ENCODE results near the gene LAG3. TPM values are rescaled to one million over a fixed set of nuclear protein-coding genes. Genes with fewer than 3 reads are reported as not detected.

Gene LAG3
- total and polyA plus RNA-seq, 10 of the 15 experiments (the other 5 are each of a cell fraction or from before 2014, with no cell fraction given) = 0.52 to 4.2 (median 1.0) TPM; not detected in 1

- TF ChIP-seq IRF3 (IDR thresholded peaks at IDR 0.05) (0 out of 2 replicates have a peak, but pooled peaks have one; percentile 34), SIX5 (IDR thresholded peaks at IDR 0.05; ENCODE audit: low read depth, low read length, severe bottlenecking) (peak; percentile 49), ASH2L (IDR thresholded peaks at IDR 0.05; ENCODE audit: borderline replicate concordance, low read depth) (no peak), IKZF1 (conservative IDR thresholded peaks at IDR 0.05) (peak; percentile 96), NFYB (IDR thresholded peaks at IDR 0.05; ENCODE audit: insufficient read depth, low read depth, low read length) (peak; percentile 68; the same call in 1 of the 2 replicates), CEBPB (IDR thresholded peaks at IDR 0.05; ENCODE audit: borderline replicate concordance in 1 of 2, low read depth in 2 of 2, low read length in 2 of 2) (no peak), ZNF24 (IDR thresholded peaks at IDR 0.05) (no peak), CBFB (IDR thresholded peaks at IDR 0.05; ENCODE audit: low read depth) (peak; percentile 84; the same call in 1 of the 2 replicates), EZH2 (IDR thresholded peaks at IDR 0.05; ENCODE audit: borderline replicate concordance, control insufficient read depth, low read depth, low read length) (no peak), PAX5 (IDR thresholded peaks at IDR 0.05; ENCODE audit: borderline replicate concordance, low read depth, low read length) (peak; percentile 21; the same call in 1 of the 2 replicates), HCFC1 (IDR thresholded peaks at IDR 0.05; ENCODE audit: low read length) (peak; percentile 80), POLR2A (IDR thresholded peaks at IDR 0.05; ENCODE audit: low read depth, low read length) (peak; percentile 93), SP1 (IDR thresholded peaks at IDR 0.05; ENCODE audit: low read depth, low read length) (peak; percentile 53), SPI1 (IDR thresholded peaks at IDR 0.05; ENCODE audit: borderline replicate concordance, insufficient read depth, low read depth, low read length) (peak; percentile 67; the same call in 1 of the 2 replicates), POLR2AphosphoS2 (IDR thresholded peaks at IDR 0.05; ENCODE audit: low read depth, low read length) (peak; percentile 78), ATF7 (IDR thresholded peaks at IDR 0.05; ENCODE audit: low read depth) (peak; percentile 86), BACH1 (IDR thresholded peaks at IDR 0.05; ENCODE audit: borderline replicate concordance) (peak; percentile 79; the same call in 1 of the 2 replicates), POLR2AphosphoS5 (IDR thresholded peaks at IDR 0.05; ENCODE audit: low read length) (peak; percentile 94), MEF2B (IDR thresholded peaks at IDR 0.05; ENCODE audit: partially characterized antibody, poor library complexity, severe bottlenecking) (peak; percentile 44), TAF1 (IDR thresholded peaks at IDR 0.05; ENCODE audit: borderline replicate concordance, low read depth, low read length) (peak; percentile 66), POU2F2 (IDR thresholded peaks at IDR 0.05; ENCODE audit: borderline replicate concordance, low read depth, low read length) (peak; percentile 62; the same call in 2 of the 3 replicates), RBBP5 (conservative IDR thresholded peaks at IDR 0.05) (no peak), ZNF622 (IDR thresholded peaks at IDR 0.05) (no peak)
- TF ChIP-seq, protein P1, sequence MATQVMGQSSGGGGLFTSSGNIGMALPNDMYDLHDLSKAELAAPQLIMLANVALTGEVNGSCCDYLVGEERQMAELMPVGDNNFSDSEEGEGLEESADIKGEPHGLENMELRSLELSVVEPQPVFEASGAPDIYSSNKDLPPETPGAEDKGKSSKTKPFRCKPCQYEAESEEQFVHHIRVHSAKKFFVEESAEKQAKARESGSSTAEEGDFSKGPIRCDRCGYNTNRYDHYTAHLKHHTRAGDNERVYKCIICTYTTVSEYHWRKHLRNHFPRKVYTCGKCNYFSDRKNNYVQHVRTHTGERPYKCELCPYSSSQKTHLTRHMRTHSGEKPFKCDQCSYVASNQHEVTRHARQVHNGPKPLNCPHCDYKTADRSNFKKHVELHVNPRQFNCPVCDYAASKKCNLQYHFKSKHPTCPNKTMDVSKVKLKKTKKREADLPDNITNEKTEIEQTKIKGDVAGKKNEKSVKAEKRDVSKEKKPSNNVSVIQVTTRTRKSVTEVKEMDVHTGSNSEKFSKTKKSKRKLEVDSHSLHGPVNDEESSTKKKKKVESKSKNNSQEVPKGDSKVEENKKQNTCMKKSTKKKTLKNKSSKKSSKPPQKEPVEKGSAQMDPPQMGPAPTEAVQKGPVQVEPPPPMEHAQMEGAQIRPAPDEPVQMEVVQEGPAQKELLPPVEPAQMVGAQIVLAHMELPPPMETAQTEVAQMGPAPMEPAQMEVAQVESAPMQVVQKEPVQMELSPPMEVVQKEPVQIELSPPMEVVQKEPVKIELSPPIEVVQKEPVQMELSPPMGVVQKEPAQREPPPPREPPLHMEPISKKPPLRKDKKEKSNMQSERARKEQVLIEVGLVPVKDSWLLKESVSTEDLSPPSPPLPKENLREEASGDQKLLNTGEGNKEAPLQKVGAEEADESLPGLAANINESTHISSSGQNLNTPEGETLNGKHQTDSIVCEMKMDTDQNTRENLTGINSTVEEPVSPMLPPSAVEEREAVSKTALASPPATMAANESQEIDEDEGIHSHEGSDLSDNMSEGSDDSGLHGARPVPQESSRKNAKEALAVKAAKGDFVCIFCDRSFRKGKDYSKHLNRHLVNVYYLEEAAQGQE (IDR thresholded peaks at IDR 0.05; ENCODE audit: low read depth, low read length) = no peak
- TF ChIP-seq, protein P2, sequence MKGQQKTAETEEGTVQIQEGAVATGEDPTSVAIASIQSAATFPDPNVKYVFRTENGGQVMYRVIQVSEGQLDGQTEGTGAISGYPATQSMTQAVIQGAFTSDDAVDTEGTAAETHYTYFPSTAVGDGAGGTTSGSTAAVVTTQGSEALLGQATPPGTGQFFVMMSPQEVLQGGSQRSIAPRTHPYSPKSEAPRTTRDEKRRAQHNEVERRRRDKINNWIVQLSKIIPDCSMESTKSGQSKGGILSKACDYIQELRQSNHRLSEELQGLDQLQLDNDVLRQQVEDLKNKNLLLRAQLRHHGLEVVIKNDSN (IDR thresholded peaks at IDR 0.05; ENCODE audit: borderline replicate concordance, extremely low read length, insufficient read depth, low read depth, low read length) = peak; percentile 93
Measured at GRCh38 chr12:6723607-6724408, 48.5 kb upstream of the LAG3 start, which contains the start of gene COPS7A (continued).

Measured in GM12878 (cell line).